Stimulated activated CD8-positive, alpha-beta memory T cell treated with anti-CD3 and anti-CD28 coated beads, Interleukin-15, amount 100 ng/mL, for 1 hour (primary cell): ENCODE results near the gene AGTRAP.

ENCODE experiments used
- DNase-seq: peaks from one replicate; pipeline ENCODE4 v3.0.0-alpha.2; 2020; ENCODE audit warnings: low read depth

AGTRAP gene, protein sequence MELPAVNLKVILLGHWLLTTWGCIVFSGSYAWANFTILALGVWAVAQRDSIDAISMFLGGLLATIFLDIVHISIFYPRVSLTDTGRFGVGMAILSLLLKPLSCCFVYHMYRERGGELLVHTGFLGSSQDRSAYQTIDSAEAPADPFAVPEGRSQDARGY

GRCh38 chr1:11735854-11736745, at the start of gene AGTRAP:
Gene AGTRAP (plus strand): TSS chr1:11736136. CDS start chr1:11736209, 73 bp downstream.
- peak; percentile 74 for DNase-seq

DNA sequence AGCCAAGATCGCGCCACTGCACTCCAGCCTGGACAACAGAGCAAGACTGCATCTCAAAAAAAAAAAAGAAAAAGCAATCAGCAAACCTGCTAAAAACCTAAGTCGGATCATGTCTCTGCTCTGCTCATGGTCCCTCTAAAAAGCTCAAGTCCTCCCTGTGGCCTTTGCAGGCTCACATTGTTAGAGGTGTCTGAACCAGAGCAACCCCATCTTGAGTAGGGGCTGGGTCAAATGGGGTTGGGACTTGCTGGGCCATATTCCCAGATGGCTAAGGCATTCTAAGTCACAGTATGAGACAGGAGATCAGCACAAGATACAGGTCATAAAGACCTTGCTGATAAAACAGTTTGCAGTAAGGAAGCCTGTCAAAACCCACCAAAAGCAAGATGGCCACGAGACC, 47.4 kb upstream of the AGTRAP start:
- no peak for DNase-seq

DNA sequence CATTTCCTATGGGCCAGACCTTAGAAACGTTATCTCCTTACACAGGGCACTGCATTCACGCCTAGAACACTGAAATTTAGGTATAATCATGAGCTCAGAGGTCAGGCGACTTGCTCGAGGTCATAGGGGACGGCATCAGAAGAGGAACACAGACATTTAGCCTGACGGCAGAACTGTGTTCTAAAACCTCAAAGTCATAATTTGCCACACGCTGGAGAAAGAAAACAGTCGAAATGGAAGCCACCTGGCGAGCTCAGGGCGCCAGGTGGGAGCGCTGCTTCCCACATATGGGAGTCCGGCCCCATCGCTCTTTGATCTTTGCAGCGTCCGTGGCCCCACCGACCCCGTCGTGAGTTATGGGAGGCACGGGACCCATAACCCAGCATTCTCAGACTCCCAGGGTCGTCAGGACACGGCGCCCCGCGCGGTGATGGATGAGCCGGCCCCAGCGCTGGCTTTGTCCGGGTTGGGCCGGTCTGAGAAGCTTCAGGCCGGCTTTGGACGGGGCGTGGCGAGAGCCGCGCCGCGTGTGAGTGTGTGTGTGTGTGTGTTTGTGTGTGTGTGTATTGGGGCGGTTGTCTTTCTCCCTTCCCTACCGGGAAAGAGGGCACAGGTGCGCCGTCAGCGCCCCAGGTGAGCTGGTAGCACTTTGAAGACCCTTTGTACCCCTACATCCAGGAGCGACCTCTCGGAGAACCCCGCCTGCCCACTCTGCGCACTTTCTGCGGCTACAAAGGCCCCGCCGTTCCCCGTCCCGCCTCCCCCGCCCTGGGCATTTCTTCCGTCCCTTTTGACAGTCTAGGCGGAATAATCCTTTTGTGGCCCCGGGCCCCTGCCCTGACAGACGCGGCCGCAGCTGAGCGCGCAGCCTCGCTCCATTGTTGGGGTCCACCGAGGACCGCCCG, 45.3 kb upstream of the AGTRAP start:
- DNase-seq: no peak

DNA sequence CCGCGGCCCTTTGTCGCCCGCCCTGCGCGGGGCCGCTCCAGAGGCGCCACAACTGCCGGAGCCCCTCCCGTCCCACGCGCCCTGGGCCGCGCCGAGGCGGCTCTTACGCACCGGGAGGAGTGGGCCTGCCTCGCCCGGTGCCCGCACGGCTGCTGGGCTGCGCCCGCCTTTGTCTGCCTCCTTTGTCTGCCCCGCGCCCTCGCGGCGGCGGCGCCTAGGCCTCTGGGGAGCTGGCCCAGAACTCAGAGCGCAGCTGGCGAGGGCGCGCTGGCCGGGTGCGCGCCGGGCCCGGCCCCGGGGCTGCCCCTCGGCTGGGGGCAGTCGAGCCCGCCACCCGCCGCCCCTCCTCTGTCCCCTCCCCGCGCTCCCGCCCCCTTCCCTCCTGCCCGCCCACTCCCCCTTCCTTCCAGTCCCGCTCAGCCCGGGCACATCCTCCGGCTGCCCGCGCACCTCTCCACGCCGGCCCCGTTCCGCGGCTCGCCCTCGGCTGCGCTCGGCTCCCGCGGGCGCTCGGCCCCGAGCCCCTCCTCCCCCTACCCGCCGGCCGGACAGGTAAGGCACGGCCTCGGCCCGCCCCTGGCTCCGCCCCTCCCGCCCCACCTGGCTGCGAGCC, 44.5 kb upstream of the AGTRAP start, which contains the start of gene DRAXIN:
Gene DRAXIN, plus strand, starts transcription at position 409 of the 613 bp plus-strand sequence. CDS start 14,549 bp downstream, outside the sequence.
- DNase-seq: no peak

- DNase-seq: no peak
Measured at GRCh38 chr1:11691928-11692711, 43.8 kb upstream of the AGTRAP start.

- peak; percentile 14 for DNase-seq
Measured at GRCh38 chr1:11693024-11693590, 42.8 kb upstream of the AGTRAP start.

- no peak for DNase-seq
Measured at GRCh38 chr1:11693917-11694316, 42.0 kb upstream of the AGTRAP start.

- no peak for DNase-seq
Measured at GRCh38 chr1:11695861-11696260, 40.1 kb upstream of the AGTRAP start.

GRCh38 chr1:11697188-11697892, 38.6 kb upstream of the AGTRAP start:
- no peak for DNase-seq

GRCh38 chr1:11697893-11698210, 38.1 kb upstream of the AGTRAP start:
- DNase-seq: no peak

GRCh38 chr1:11700601-11701467, 35.1 kb upstream of the AGTRAP start:
- DNase-seq: no peak

- no peak for DNase-seq
Measured at GRCh38 chr1:11701551-11701961, 34.4 kb upstream of the AGTRAP start.

DNA sequence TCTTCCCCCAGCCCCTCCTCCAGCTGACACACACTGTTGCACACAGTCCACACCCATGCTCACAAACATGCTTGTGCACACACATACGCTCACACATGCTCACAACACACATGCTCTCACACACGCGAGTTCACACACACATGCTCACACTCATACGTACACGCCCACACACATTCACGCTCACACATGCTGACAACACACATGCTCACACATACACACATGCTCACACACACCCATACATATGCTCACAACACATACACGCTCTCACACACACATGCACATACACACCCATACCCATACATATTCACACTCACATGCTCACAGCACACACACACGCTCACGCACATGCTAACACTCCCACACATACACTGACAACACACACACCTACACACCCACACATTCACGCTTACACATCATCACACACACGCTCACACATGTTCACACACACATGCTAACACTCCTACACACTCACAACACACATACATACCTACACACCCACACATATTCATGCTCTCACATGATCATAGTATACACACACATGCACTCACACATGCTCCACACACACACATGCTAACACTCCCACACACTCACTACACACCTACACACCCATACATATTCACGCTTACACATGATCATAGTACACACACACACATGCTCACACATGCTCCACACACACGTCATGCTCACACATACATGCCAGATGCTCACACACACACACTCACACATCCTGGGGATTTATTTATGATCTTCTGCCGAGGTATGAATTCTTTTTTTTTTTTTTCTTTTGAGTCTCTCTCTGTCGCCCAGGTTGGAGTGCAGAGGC, 33.7 kb upstream of the AGTRAP start:
- no peak for DNase-seq

- no peak for DNase-seq
Measured at GRCh38 chr1:11703357-11704193, 32.4 kb upstream of the AGTRAP start.

DNA sequence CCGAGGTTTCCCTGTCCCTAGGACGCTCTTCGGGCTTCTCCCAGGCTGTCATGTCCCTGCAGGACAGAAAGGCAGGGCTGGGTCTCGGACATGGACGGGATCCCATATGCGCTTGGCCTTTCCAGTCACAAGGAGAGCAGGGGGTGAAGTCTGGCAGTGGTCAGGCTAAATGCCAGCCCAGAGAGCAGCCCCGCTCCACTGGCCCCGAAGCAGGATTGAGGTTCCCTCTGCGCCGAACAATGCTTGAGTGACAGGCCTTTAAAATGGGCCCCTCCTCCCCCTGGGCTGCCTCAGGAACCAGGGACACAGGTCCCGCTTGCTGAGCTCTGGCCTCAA, 31.8 kb upstream of the AGTRAP start:
- DNase-seq: no peak

DNA sequence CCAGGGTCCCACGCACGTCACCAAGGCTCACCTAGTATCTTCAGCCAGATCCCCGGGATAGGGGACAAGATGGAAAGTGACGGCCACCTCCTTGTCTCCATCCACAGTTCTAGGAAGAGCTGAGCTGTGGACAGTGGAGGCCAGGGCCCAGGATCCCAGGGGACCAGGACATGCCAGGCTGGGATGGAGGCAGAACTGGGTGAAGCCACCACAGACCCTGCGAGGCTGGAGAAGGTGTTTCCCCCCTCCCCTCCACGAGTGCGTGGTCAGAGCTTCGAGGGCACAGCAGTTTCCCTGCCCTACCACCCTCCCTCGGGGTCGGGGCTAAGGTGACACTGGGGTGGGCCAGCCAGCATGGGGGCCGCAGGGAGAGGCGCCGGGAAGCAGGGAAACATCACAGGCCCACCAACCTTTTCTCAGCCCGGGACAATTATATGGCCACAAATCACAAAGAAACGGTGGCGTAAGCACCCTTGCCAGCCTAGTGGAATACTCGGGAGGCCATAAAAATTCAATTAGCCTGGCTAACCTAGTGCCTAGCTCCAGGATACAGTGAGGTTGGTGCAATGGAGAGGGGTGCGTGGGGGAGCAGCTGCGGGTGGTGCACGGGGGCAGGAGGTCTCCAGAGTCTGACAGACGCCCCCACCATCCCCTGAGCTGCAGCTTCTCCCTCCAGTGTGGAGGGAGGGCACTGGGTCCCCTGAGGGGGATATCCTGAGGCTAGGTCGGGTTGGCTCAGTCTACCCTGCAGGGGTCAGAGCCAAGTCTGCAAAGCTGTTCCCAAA, 31.1 kb upstream of the AGTRAP start:
- no peak for DNase-seq

GRCh38 chr1:11705596-11705995, 30.3 kb upstream of the AGTRAP start:
- DNase-seq: no peak
